DMS53 treated with DMSO at 0.1 percent for 48 hours (cell line): ENCODE data around the gene ETS1.

ENCODE experiments used
- DNase-seq: peaks from one replicate; lab custom pipeline; 2025; ENCODE audit not compliant: unreplicated experiment; lab: John Stamatoyannopoulos, UW

Gene ETS1

DNA sequence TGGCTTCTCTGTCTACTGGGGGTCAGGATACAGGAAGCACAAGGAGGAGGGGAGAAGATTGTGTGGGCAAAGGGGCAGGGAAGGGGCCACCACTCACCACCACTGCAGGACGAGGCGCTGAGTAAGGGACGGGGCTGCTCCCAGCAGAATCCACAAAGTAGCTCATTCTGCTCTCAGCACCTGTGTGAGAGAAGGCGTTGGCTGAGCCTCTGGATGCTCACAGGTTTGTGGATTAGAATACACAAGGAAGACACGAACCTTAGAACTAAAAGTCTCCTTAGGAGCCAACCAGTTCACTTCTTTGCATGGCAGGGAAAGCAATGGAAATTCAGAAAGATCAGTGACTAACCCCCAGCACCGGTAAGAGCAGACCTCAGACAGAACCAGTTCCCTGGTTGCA is 14.4 kb downstream of the ETS1 start:
- DNase-seq: no peak

DNA sequence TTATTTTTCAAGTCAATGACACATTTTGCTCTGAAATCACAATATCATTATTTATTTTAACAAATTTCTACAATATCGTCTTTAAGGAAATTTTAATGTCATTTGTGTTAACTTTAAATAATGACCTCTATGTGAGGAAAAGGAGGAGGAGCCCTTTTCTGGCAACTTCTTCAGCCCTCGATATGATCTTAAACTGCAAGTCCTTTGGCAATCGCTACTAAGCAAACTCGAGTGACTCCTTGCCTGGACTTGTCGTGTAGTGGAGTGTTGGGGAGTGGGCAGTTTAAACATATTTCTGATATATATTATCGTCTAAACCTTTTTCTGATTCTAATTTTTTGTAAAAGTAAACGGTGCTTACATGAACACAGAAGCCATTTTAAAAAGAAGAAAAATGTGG is 16.7 kb downstream of the ETS1 start:
- no peak for DNase-seq

DNA sequence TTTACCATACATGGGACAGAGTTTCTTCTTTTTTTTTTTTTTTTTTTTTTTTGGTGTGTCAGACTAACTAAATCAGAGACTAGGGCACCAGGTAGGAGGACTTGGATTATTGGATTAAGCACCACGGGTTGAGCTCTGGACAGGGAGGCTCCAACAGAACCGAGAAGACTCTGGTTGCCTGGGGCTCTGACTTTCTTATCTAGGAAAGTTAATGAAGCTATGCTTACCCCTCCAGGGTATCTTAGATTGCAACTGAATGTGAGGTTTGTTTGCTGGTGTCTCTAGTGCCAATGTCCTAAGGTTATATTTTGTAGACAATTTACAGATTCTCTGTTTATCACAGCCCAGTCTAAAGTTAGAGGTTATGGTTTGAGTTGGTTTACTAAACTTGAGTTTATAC is 18.1 kb downstream of the ETS1 start:
- DNase-seq: no peak

DNA sequence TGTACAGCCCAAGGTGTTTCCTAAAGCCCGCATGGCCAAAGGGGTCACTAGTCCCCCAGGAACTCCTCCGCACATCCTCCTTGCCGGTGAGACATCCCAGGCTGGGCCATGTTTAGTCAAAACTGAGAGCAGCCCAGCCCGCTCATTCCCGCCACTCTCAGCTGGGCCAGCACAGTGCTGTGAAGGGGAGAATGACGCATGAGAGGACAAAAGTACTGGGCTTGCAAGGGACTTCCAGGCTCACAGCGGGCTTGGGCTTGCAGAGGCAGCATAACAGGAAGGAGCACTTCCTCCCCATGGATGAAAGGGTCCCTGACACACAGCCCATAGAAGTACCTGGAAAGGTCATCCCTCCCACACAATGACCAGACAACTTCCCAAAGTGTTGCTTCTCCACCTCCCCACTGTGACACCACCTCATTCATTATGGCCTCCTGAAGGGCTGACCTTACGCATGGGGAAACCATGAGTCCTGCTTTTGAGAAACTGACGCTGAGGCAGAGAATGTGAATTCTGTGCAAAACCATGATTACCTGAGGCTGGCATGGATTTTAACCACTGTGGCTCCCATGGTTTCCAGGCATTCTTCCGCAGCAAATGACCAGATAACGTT is 19.1 kb downstream of the ETS1 start:
- DNase-seq: no peak

DNA sequence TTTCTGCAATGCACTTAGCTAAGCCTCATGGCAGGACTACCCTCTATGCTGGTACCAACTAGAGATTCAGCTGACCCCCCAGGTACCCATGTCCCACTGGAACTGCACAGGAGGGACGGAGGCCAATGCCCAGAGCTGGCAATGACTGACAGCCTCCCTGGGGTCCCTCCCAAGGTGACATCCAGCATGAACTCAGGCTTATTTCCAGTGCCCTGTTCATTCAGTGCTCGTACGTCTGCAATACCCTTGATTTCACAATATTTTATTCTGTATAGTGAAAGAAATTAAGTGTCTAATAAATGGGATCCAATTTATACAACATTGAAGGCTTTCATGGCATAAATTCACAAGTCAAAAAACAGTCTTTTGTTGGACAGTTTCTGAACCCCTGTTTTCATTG is 20.2 kb downstream of the ETS1 start:
- DNase-seq: no peak

DNA sequence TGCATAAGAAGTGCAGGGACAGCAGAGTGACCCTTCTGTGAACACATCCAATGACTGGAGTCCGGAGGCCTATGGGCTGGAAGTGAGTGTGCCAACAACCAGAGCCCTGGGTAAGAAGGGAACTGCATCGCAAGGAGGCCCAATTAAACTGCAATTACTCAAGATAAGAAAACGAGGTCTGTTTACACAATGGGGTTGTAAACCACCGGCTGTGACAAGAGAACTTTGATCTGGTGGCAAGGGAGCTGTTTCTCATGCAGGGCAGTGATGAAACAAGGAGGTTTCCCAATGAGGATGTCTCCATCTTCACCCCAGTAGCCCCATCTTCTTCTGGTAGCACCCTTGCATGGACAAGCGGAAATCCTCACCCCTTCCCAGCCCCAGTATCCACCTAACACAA is 21.5 kb downstream of the ETS1 start:
- DNase-seq: no peak

DNA sequence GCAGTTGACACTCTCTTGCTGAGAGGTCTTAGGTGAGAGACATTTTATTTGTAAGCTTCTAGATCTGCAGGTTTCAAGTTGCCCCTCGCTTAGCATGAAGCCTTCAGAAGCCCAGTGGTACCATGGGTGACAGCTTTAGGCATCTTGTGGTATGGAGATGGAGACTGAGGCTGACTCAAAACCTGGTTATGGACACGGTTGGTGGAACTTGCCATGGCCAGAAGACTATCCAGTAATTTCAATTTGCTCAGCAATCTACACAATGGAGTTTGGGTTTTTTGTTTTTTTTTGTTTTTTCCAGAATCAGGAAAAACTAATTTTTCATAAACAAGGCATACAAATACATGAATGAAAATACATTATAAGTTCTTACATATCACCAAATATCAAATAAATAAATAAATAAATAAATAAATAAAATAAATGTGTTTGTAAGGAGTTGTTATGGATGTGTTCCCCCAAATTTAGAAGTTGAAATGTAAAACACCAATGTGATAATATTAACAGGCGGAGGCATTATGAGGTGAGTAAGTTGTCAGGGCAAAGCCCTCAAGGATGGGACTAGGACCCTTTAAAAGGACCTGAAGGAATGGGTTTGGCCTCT is 22.6 kb downstream of the ETS1 start:
- no peak for DNase-seq

DNA sequence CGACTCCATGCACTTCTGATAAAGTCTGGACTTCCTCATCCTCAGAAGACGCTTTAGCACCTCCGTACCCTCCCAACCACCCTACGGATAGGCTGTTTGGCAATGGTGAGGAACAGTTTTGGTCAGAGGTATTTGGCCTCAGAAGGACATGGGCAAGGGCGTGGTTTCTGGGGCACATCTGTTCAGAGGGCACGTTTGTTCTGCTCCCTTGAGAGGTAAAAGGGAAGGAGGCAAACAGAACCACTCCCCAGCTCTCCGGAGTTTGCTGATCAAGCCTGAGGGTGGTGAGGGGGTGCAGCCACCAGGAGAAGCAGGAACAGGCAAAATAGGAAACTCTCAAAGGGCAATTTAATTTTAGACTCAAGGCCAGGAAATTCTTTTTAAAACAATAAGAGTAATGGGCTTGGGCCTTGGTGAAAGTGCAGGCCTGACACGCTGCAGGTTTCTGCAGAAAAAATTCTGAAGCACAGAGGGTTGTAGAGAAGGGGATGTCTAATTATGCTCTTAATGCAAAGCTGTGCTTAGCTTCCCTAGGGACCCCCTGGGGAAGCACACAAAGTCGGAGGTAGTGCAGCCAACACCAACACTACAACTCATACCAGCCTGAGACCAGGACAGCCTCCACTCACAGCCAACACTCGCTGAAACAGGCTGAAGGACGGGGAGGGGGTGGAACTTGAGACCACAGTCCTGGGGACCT is 23.3 kb downstream of the ETS1 start:
- no peak for DNase-seq

DNA sequence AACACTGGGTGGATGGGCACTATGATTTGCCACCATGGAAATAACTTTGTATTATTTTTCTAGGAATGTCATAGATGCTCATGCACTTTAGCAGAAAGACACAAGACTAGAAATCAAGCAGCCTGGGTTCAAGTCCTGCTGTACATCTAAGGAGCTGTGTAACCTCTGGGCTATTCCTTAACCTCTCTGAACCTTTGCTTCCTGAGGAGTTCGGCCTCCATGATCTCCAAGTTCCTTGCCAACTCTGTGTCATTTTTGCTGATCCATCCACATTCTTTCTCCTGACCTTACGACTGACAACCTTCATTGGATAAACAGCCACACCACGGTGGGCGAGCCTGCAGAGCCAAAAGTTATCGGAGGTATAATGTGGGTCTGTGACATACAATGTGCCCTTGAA is 24.1 kb downstream of the ETS1 start:
- no peak for DNase-seq

DNA sequence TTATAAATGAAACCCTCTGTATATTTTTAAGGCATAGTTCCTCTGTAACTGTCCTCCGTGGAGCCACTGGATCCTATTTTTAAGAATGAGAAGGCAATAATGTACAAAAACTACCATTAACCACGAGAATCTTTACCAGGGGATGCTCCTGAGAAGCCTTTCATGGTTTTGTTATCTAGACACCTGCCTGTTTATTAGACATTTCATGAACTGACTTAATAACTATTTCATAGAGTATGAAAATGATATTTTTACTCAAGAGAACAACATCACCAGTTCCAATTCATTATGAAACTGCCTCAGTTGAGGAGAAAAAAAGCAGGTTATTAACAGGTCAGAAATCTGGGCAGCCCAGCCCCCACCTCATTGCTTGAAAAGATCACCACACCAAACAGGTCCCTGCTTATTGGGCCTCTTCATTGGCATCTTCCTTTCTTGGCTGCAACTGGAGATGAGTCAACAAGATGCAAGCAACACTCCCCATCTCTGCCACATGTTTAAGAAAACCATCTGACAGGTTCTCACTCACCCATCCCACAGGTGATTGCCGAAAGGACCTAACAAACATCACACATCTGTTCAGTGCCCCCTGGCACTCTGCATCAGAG is 27.8 kb downstream of the ETS1 start:
- no peak for DNase-seq

DNA sequence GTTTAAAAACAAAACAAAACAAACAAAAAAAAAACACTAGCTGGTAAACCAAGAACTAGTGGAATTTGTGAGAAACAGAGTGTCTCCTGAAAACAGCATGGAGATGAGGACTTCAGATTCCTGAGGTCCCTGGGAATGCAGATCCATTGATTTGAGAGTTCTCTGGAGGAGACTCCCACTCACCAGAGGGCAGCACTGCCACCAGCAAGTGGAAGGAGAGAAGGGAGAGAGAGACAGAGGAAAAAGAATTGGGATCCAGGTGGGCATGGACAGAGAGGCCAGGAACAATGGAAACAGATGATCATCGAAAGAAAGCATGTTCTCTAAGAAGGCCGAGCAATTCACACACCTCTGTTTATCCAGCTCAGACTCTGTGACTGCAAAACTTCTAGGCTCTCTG is 31.8 kb downstream of the ETS1 start:
- DNase-seq: no peak

DNA sequence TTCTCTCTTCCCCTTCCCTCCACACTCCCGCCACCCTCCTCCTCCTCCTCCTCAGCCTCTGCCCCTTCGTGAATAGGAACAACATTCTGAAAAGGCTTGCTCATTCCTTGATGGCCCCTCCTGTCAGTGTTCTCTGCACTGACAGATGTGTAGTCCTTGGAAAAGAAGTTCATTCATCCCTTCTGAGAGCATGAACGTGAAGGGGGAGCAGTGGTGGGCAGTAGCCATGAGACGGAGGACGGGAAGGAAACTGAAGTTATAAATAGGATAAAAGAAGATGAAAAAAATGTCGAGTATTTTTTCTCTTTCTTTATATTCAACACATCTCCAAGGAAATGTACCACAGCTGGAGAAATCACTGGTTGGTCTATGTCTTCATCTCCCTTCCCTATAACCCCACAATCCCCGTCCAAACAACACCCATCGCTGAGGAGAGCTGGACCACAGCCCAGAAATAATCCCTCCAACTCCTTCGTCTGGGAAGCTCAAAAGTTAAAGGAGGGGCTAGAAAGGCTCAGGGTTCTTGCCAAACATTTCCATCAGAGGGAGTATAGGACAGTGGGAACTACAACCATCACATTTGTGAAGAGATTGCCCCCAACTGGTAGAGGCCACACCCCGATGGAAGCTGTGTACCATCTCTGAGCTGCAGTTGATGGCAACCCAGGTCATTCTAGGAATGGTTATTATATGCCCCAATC is 33.5 kb downstream of the ETS1 start:
- DNase-seq: no peak

DNA sequence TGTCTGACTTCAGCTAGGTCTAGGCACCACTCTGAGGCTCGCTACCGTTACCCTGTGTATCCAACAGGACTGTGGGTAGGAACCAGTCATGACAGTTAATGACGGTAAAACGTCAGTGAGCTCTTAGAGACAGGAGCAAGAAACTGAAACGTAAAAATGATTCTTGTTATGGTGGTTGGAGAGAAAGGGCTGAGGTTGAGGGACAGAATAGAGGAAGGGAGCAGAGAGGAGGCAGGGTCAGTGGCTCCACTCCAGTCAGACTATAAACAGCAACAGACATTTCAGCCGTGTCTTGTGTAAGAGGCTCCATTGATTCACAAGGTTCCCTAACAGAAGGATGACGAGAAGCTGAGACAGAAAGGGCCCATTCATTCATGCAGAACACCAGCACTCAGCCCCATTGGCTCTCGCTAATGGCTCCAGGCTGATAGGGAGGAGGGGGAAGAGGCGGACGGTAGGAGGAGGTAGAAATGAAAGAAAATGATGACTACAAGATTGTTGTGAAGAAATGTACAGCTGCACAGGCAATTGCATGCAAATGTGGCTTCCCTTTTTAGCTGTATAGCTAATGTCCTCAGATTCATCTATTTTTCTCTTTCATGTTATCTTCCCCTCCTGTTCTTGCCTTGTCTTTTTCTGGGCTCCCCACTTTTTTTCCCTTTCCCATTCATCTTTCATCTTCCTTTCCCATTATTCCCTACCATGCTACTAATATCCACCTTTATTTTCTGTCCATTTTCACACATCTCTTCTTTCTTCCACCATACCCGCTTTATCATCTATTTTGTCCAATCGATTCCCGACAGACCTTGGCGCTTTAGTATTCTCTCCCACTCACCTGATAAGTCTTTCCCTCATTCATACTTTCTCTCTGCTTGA is 34.3 kb downstream of the ETS1 start:
- no peak for DNase-seq

DNA sequence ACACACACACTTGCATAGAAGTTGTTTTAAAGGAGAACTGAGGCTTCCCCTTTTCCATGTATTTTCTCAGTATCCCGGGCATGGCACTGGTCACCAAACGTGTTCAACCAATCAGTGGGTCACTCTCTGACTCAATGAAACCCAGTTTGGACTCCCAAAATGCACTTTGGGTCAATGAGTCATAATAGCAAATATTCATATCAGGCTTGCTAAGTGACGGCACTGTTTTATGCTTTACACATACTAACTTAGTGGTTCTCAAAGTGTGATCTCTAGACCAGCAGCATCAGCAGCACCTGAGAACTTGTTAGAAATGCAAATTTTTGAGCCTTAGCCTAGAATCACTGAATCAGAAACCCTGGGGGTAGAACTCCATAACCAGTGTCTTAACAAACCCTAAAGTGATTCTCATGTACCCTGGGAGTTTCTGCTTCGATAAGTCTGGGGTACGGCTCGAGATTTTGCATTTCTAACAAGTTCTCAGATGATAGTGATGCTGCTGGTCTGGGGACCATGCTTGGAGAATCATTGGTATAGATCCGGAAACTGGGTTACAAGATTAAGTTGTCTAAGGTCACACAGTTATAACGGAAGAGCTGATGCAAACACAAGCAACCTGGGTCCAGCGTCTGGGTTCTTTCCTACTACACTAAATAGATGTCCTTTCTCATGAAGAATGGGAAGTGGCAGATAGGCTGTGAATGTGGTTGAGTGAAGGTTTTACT is 35.6 kb downstream of the ETS1 start:
- DNase-seq: no peak

DNA sequence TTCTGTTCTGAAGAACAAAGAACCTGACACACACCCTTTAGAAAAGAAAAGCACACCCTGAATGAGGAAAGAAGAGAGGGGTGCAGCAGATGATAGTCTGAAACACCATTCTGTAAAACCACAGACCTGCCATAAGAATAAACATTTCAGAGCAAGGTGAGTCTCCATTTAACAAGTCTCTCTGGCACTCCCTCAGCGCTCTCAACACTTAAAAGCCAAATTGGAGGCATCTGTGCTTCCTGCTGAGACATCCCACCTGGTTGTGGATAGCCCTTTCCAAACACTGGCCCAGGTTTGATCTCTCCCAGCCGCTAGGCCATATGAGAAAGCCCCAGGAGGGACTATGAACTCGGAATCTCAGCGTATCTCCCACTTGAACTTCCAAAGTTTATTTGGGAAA is 36.3 kb downstream of the ETS1 start:
- no peak for DNase-seq

DNA sequence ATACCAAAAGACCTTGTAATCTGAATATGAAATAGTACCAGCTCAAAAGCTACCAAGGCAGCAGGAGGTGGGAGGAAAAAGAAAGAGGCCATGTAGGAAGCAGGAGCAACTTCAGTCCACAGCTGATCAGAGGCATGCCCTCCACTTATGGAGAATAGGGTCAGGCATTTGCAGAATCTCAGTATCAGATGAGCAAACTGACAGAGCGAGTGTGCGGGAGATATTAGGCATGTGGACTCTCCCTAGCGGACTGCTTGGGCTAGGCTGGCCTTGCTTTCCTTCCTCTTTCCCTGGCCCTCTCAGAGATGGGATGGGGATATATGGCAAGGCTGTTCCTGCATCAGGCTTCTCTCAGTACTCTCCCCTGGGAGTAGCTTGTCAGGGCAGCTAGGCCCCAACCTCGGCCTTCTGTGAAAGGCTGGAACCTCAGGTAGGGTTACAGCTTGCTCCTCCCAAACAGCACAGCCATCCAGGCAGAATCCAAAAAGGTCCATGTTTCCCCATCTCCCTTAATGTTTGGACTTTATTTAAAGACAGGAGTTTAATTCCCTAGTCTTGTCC is 37.0 kb downstream of the ETS1 start:
- no peak for DNase-seq

DNA sequence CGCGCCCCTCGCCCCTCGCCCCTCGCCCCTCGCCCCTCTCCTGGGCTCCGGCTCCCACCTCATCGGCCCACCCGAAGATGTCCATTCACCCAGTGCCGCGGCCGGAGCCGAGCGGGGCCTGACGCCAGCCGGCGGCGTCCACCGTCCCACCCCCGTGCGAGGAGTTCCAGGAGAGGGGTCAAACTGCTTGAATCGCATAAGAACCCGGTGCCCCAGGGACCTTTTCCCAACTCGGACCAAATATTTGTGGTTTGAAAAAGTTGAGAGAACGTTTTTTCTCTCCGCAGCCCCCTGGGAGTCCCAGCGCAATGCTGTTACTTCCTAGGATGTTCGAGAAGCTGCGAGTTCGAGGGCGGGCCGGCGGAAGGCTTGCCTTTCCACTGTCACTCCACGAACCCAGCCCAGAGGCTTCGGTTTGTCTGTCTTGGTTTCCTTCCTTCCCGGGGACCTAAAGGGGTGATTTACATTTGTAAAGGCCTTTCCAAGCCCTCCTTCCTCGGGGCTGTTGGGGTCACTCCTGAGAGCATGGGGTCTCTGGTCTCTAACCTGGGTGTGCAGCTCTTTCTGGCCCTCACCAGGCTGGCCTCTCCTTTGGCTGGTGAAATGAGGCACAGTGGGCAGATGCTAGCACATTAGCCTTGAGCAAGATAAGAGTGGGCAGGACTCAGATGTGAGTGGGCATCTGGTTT is 38.0 kb downstream of the ETS1 start:
- DNase-seq: no peak

DNA sequence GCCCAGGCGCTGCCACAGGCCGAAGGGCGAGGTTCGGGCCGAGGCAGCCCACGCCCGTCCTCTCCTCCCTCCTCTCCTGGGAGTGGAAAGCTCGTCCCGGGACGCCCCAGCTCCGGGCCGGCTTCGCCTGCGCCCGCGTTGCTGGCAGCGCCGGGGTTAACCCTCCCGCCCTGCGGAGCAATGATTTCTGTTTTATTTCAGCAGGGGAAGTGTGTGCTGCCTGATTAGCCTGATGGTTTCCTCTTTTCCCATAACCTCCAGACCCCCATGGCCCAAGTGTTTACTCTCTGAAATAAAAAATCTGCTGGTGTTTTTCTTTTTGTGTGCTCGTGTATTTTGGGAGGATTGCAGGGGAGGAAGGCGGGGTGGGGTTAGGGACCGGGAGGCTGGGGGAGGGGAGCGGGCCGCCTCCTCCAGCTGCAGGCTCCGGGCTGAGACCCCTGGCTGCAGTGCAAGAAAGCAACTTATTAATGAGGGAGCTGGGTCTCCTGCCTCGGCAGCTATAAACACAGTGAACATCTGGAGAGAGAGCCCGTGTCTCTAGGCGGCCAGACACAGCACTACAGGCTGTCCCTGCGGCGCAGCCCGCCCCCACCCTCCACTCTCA is 38.6 kb downstream of the ETS1 start:
- DNase-seq: no peak
